Activated naive CD4-positive, alpha-beta T cell treated with anti-CD3 and anti-CD28 coated beads for 36 hours (primary cell): Measurements from ENCODE around the gene DPYSL5. TPM values are rescaled to one million over a fixed set of nuclear protein-coding genes. Genes with fewer than 3 reads are reported as not detected.

ENCODE experiments used
- CTCF ChIA-PET: fragments of 350-600 bp; sonication (Branson Sonifier 250); formaldehyde crosslinking; loops from one replicate; lab custom pipeline; 2021; ENCODE audit warnings: antibody characterized with exemption; lab: Charles Lee
- DNase-seq: peaks from one replicate; pipeline ENCODE4 v3.0.0-alpha.2; 2020
- H3K27ac Mint-ChIP-seq: one replicate; pipeline ENCODE4 v1.8.0; 2021; ENCODE audit warnings: mild to moderate bottlenecking, mixed read lengths
- H3K27me3 Mint-ChIP-seq: one replicate; pipeline ENCODE4 v1.8.0; 2021; ENCODE audit warnings: low read depth, mixed read lengths
- H3K36me3 Mint-ChIP-seq: one replicate; pipeline ENCODE4 v1.8.0; 2021; ENCODE audit warnings: low read depth, mixed read lengths
- H3K4me1 Mint-ChIP-seq: one replicate; pipeline ENCODE4 v1.8.0; 2021; ENCODE audit warnings: low read depth, mixed read lengths
- H3K4me3 Mint-ChIP-seq: one replicate; pipeline ENCODE4 v1.8.0; 2021; ENCODE audit warnings: mild to moderate bottlenecking, moderate library complexity, mixed read lengths
- H3K9me3 Mint-ChIP-seq: one replicate; pipeline ENCODE4 v1.8.0; 2021; ENCODE audit warnings: mixed read lengths
- intact Hi-C: fragments of 100-400 bp; cut with micrococcal nuclease; formaldehyde crosslinking; loops from one replicate; pipeline ENCODE4 v1.15.1; 2023
- total RNA-seq, 2 experiments: library from RNA; stranded (reverse); gene quantifications; one replicate each; pipeline ENCODE4 v1.2.3, GENCODE V29; 2021

Gene DPYSL5
- total RNA-seq, 2 experiments from 2014 or later: 0.07 TPM; not detected in 1

- no peaks in the 10 kb centered on the region for H3K27me3 Mint-ChIP-seq
- intact Hi-C loops: no loop called here
- CTCF ChIA-PET: no interaction called here
- no peak overlapping the region for H3K4me3 Mint-ChIP-seq
- DNase-seq: no peak
- no peaks in the 10 kb centered on the region for H3K4me1 Mint-ChIP-seq
- no peaks in the 10 kb centered on the region for H3K36me3 Mint-ChIP-seq
- no peak overlapping the region for H3K27ac Mint-ChIP-seq
- no peaks in the 10 kb centered on the region for H3K9me3 Mint-ChIP-seq
Measured at GRCh38 chr2:26998323-26998722, 150.4 kb downstream of the DPYSL5 start.

Other genes with a start within 250 kb of the DPYSL5 start
- not detected for gene CIB4, start 206.8 kb upstream of the DPYSL5 start, total RNA-seq
- not detected for gene KCNK3, start 155.4 kb upstream of the DPYSL5 start, total RNA-seq
- gene SLC35F6, start 83.8 kb upstream of the DPYSL5 start, total RNA-seq: 1 to 10 TPM; 2.0 to 2.7 TPM
- gene CENPA, start 62.1 kb upstream of the DPYSL5 start, total RNA-seq: 10 to 100 TPM; 42.9 to 43.6 TPM
- 1 to 10 TPM; 2.9 to 3.8 TPM for gene MAPRE3, start 122.5 kb downstream of the DPYSL5 start, total RNA-seq
- 10 to 100 TPM; 38.3 to 41.3 TPM for gene TMEM214, start 184.8 kb downstream of the DPYSL5 start, total RNA-seq
- 10 to 100 TPM; 19.1 to 19.7 TPM for gene AGBL5, start 203.5 kb downstream of the DPYSL5 start, total RNA-seq
- gene OST4, start 223.5 kb downstream of the DPYSL5 start, total RNA-seq: 100 to 1,000 TPM; 257 to 282 TPM
- gene EMILIN1, start 230.5 kb downstream of the DPYSL5 start, total RNA-seq: under 1 TPM; 0.15 to 0.29 TPM
- gene KHK, start 238.6 kb downstream of the DPYSL5 start, total RNA-seq: 10 to 100 TPM in 1 of 2 experiments, 1 to 10 TPM in 1; 9.5 to 10.2 TPM